DOHH2 (cell line): ENCODE results near the gene CCDC116.

Source experiments
- EZH2phosphoT487 ChIP-seq: fragments of 200-600 bp; sonication (generic); IDR thresholded peaks from 2 replicates; pipeline ENCODE4 v1.6.1; 2017; ENCODE audit warnings: borderline replicate concordance, mild to moderate bottlenecking, antibody characterized with exemption, low read length, moderate library complexity, mixed read lengths
- TF ChIP-seq, protein P1 (sequence below): fragments of 200-600 bp; sonication (generic); IDR thresholded peaks from one replicate; pipeline ENCODE4 v1.5.1; 2014; ENCODE audit warnings: antibody characterized with exemption, mild to moderate bottlenecking, low read depth, low read length; ENCODE audit not compliant: poor library complexity, severe bottlenecking

DNA sequence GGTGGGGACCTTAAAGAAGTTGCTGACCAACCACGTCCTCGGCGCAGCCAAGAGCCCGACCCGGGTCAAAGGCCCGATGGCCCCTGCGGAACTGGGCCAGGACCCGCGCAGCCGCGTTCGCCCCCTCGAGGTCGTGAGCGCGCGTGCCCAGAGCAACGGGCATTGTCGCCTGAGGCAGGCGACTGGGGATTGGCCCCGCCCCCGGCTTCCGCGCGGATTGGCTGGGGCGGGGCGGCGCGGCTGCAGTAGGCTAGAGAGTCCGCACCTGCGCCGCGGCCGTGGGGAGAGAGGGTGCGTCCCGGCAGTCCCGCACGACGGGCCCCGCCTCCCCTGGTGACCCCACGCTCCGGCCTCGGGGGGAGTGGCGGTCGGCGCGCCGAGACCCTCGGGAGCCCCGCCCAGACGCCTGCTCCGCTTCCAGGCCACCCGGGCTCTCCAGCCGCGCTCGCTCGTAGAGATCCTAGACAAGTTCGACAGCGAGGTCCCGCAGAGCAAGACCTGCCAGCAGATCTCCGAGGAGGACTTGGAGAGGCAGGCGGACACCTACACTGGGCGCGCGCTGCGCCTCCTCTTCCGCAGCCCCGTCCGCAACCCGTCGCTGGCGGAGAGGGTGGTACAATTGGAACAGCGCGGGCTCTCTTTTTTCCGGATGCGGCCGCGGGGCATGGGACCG is 24.9 kb downstream of the CCDC116 start:
- TF ChIP-seq, protein P1, sequence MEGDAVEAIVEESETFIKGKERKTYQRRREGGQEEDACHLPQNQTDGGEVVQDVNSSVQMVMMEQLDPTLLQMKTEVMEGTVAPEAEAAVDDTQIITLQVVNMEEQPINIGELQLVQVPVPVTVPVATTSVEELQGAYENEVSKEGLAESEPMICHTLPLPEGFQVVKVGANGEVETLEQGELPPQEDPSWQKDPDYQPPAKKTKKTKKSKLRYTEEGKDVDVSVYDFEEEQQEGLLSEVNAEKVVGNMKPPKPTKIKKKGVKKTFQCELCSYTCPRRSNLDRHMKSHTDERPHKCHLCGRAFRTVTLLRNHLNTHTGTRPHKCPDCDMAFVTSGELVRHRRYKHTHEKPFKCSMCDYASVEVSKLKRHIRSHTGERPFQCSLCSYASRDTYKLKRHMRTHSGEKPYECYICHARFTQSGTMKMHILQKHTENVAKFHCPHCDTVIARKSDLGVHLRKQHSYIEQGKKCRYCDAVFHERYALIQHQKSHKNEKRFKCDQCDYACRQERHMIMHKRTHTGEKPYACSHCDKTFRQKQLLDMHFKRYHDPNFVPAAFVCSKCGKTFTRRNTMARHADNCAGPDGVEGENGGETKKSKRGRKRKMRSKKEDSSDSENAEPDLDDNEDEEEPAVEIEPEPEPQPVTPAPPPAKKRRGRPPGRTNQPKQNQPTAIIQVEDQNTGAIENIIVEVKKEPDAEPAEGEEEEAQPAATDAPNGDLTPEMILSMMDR, result no peak
- no peak for TF ChIP-seq EZH2phosphoT487
